Frontal cortex (tissue), 4 donors: ENCODE results near the gene BRAP. TPM values are rescaled to one million over a fixed set of nuclear protein-coding genes. Genes with fewer than 3 reads are reported as not detected.
A peak's percentile ranks its signal among the peaks of the same experiment; 100 is the strongest.
"Not testable (repeated sequence)": the region's sequence is repeated elsewhere in the genome, so short reads cannot be mapped to it uniquely, and the experiment has no call there.

Source experiments
- DNase-seq, 2 donors: peaks; one replicate each; pipeline ENCODE4 v3.0.0; 2012; ENCODE audit warnings: low spot score in 2 of 2
- FAIRE-seq: peaks from 2 replicates; lab custom pipeline; 2012; peaks lifted over from hg19 to GRCh38; lab: Jason Lieb, UNC
- total RNA-seq: library from RNA; depleted of rRNA; stranded (reverse); fragments of >200 nt; gene quantifications from one replicate; pipeline ENCODE4 v1.2.3, GENCODE V29; 2014
- donor health status: control.
- donor health status: control.
- donor health status: control.

The BRAP gene
- total RNA-seq, 1 donor from 2014 or later, result 32.2 TPM

GRCh38 chr12:111684485-111685198 lies 1.1 kb downstream of the BRAP start:
- not testable (repeated sequence) for FAIRE-seq, DNase-seq

GRCh38 chr12:111677186-111677585 lies 8.6 kb downstream of the BRAP start:
- FAIRE-seq (no peak), DNase-seq (no peak)

GRCh38 chr12:111673503-111673902 lies 12.3 kb downstream of the BRAP start:
- no peak for FAIRE-seq
- no peak for DNase-seq

- DNase-seq, result no peak
- FAIRE-seq, result no peak
Observed at GRCh38 chr12:111672822-111673381, 12.9 kb downstream of the BRAP start.

GRCh38 chr12:111664961-111665865 lies 20.5 kb downstream of the BRAP start:
- FAIRE-seq, result no peak
- DNase-seq, result no peak

GRCh38 chr12:111664499-111664898 lies 21.3 kb downstream of the BRAP start:
- no peak for FAIRE-seq

GRCh38 chr12:111656016-111656415 lies 29.7 kb downstream of the BRAP start:
- FAIRE-seq (no peak), DNase-seq (no peak)

More at GRCh38 chr12:111664499-111664898, 21.3 kb downstream of the BRAP start:
- no peak for DNase-seq

- DNase-seq (no peak), FAIRE-seq (no peak)
Observed at GRCh38 chr12:111655356-111655755, 30.4 kb downstream of the BRAP start.

GRCh38 chr12:111653596-111653995 lies 32.2 kb downstream of the BRAP start:
- DNase-seq (peak in 1 of 2 donors; percentile 28), FAIRE-seq (no peak)

- FAIRE-seq, DNase-seq: not testable (repeated sequence)
Observed at GRCh38 chr12:111652530-111652929, 33.2 kb downstream of the BRAP start.

- DNase-seq (no peak), FAIRE-seq (no peak)
Observed at GRCh38 chr12:111650912-111651311, 34.8 kb downstream of the BRAP start.

- DNase-seq, result no peak
- no peak for FAIRE-seq
Observed at GRCh38 chr12:111645433-111645832, 40.3 kb downstream of the BRAP start.

GRCh38 chr12:111643427-111643826 lies 42.3 kb downstream of the BRAP start:
- FAIRE-seq (no peak), DNase-seq (no peak)

GRCh38 chr12:111642681-111643426 lies 42.9 kb downstream of the BRAP start:
- DNase-seq (no peak), FAIRE-seq (no peak)

- FAIRE-seq (no peak), DNase-seq (no peak)
Observed at GRCh38 chr12:111640506-111640905, 45.2 kb downstream of the BRAP start.

- no peak for FAIRE-seq
- no peak for DNase-seq
Observed at GRCh38 chr12:111638556-111638955, 47.2 kb downstream of the BRAP start.

- DNase-seq (peak in 1 of 2 donors; percentile 36), FAIRE-seq (no peak)
Observed at GRCh38 chr12:111636209-111636945, 49.4 kb downstream of the BRAP start.

- FAIRE-seq, result no peak
- no peak for DNase-seq
Observed at GRCh38 chr12:111635524-111635923, 50.2 kb downstream of the BRAP start.
